GM12891 (cell line): Measurements from ENCODE around the gene AXL.
A peak's percentile ranks its signal among the peaks of the same experiment; 100 is the strongest.

ENCODE experiments used
- PAX5 ChIP-seq: IDR thresholded peaks from 2 replicates; pipeline ENCODE4 v1.6.1; 2011; ENCODE audit warnings: low read length, moderate library complexity, mild to moderate bottlenecking; ENCODE audit not compliant: insufficient read depth, severe bottlenecking
- POLR2A ChIP-seq: IDR thresholded peaks from 2 replicates; pipeline ENCODE4 v1.6.1; 2011; ENCODE audit warnings: low read depth, low read length, control low read depth
- POLR2AphosphoS5 ChIP-seq: IDR thresholded peaks from 2 replicates; pipeline ENCODE4 v1.6.1; 2011; ENCODE audit warnings: low read depth, low read length, control low read depth
- POU2F2 ChIP-seq: IDR thresholded peaks from 2 replicates; pipeline ENCODE4 v1.6.1; 2011; ENCODE audit warnings: low read depth, mild to moderate bottlenecking, control low read depth, low read length, moderate library complexity
- TAF1 ChIP-seq: IDR thresholded peaks from 2 replicates; pipeline ENCODE4 v1.6.1; 2011; ENCODE audit warnings: low read depth, low read length, control low read depth

- TF ChIP-seq TAF1: no peak
- no peak for TF ChIP-seq POLR2A
- TF ChIP-seq PAX5: no peak
- TF ChIP-seq POLR2AphosphoS5: peak; percentile 40; the same call in 1 of the 2 replicates
- TF ChIP-seq POU2F2: no peak
Observed at GRCh38 chr19:41296433-41296871, 77.4 kb downstream of the AXL start.
